Measurements from ENCODE around the gene TULP1.

DNA sequence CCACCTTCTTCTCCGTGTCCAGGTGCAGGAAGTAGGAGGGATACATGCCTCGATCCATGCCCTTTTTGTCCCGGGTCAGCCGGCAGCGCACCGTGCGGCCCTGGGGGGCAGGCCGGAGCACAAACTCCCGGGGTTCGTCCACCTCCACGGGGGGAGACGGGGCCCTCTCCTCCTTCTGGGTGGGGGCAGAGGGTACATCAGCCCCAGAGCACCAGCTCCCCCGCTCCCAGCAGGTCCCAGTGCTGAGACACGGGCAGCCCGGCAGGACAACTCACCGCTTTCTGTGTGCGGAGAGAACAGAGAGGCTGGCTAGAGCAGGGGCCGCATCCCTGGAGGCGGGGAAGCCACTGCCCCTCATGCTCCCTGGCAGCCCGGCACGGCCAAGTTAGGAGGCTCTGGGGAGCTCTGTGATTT lies 6.7 kb downstream of the TULP1 start:
- TF ChIP-seq, protein P1, sequence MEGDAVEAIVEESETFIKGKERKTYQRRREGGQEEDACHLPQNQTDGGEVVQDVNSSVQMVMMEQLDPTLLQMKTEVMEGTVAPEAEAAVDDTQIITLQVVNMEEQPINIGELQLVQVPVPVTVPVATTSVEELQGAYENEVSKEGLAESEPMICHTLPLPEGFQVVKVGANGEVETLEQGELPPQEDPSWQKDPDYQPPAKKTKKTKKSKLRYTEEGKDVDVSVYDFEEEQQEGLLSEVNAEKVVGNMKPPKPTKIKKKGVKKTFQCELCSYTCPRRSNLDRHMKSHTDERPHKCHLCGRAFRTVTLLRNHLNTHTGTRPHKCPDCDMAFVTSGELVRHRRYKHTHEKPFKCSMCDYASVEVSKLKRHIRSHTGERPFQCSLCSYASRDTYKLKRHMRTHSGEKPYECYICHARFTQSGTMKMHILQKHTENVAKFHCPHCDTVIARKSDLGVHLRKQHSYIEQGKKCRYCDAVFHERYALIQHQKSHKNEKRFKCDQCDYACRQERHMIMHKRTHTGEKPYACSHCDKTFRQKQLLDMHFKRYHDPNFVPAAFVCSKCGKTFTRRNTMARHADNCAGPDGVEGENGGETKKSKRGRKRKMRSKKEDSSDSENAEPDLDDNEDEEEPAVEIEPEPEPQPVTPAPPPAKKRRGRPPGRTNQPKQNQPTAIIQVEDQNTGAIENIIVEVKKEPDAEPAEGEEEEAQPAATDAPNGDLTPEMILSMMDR (IDR thresholded peaks at IDR 0.05; ENCODE audit: insufficient read depth, low read length, poor library complexity, severe bottlenecking) = no peak
- TF ChIP-seq EZH2phosphoT487 (conservative IDR thresholded peaks at IDR 0.05; ENCODE audit: low read length) = no peak

Measured in SU-DHL-6 (cell line).